Natural killer cell (primary cell): ENCODE data around the gene ASCL5. TPM values are rescaled to one million over a fixed set of nuclear protein-coding genes. Genes with fewer than 3 reads are reported as not detected.

Experiments
- ATAC-seq, 3 donors: fragments of 150-1000 bp in 2 of 3; fragments of 200-7000 bp in 1 of 3; cut with Tn5 transposase; 1 replicate in 1 of 3; 2 replicates in 2 of 3; pipeline ENCODE4 v1.10.0; 2021; ENCODE audit warnings: mild to moderate bottlenecking in 2 of 3, moderate library complexity in 2 of 3
- DNase-seq, 2 donors: peaks; one replicate each; pipeline versions ENCODE4 v3.0.0 to v3.0.0-alpha.2; 2013 to 2021; ENCODE audit warnings: mixed read lengths in 1 of 2
- H3K27ac ChIP-seq: one replicate; pipeline ENCODE4 v1.5.1; 2013; ENCODE audit warnings: mild to moderate bottlenecking, low read length
- H3K27me3 ChIP-seq: one replicate; pipeline ENCODE4 v1.6.1; 2013; ENCODE audit warnings: low read length; ENCODE audit not compliant: control insufficient read depth, insufficient read depth
- H3K36me3 ChIP-seq: one replicate; pipeline ENCODE4 v1.6.1; 2013; ENCODE audit warnings: low read length; ENCODE audit not compliant: control insufficient read depth, insufficient read depth
- H3K4me1 ChIP-seq: one replicate; pipeline ENCODE4 v1.6.1; 2013; ENCODE audit warnings: low read length; ENCODE audit not compliant: control insufficient read depth, insufficient read depth
- H3K4me3 ChIP-seq: one replicate; pipeline ENCODE4 v1.5.1; 2013; ENCODE audit warnings: low read length
- H3K9me3 ChIP-seq: one replicate; pipeline ENCODE4 v1.6.1; 2013; ENCODE audit warnings: low read length; ENCODE audit not compliant: control insufficient read depth, insufficient read depth
- H3K27ac Mint-ChIP-seq, 2 donors: one replicate each; pipeline ENCODE4 v1.8.0; 2022; ENCODE audit warnings: mild to moderate bottlenecking in 2 of 2, mixed read lengths in 2 of 2, moderate library complexity in 1 of 2
- H3K27me3 Mint-ChIP-seq, 2 donors: one replicate each; pipeline ENCODE4 v1.8.0; 2022; ENCODE audit warnings: low read depth in 2 of 2, mixed read lengths in 2 of 2
- H3K36me3 Mint-ChIP-seq: one replicate; pipeline ENCODE4 v1.8.0; 2022; ENCODE audit warnings: mixed read lengths
- H3K4me1 Mint-ChIP-seq, 2 donors: one replicate each; pipeline ENCODE4 v1.8.0; 2022; ENCODE audit warnings: mixed read lengths in 2 of 2
- H3K4me3 Mint-ChIP-seq: one replicate; pipeline ENCODE4 v1.8.0; 2022; ENCODE audit warnings: mild to moderate bottlenecking, moderate library complexity, mixed read lengths
- H3K9me3 Mint-ChIP-seq, 2 donors: one replicate each; pipeline ENCODE4 v1.8.0; 2022; ENCODE audit warnings: mixed read lengths in 2 of 2
- WGBS: methylation state at CpG from one replicate; pipeline ENCODE4 v1.1.7; 2013; ENCODE audit warnings: missing lambda C conversion rate; ENCODE audit not compliant: insufficient coverage; 5-methylcytosine and 5-hydroxymethylcytosine counted together
- intact Hi-C: fragments of 100-400 bp; cut with micrococcal nuclease; formaldehyde crosslinking; loops from one replicate; pipeline ENCODE4 v1.14.2; 2022
- total RNA-seq, 4 donors: library from RNA; stranded (reverse); fragments of 120-200 nt in 1 of 4; gene quantifications; one replicate each; pipeline versions ENCODE4 v1.2.3 to v1.2.4, GENCODE V29; 2013 to 2022
- TF ChIP-seq, protein P1 (sequence below): fragments of 200-600 bp; IDR thresholded peaks from one replicate; pipeline ENCODE4 v1.8.0; 2022; ENCODE audit warnings: antibody characterized with exemption

ASCL5 gene
- total RNA-seq, 3 donors from 2014 or later (not counting 1 experiment from before 2014, with no cell fraction given) = not detected

DNA sequence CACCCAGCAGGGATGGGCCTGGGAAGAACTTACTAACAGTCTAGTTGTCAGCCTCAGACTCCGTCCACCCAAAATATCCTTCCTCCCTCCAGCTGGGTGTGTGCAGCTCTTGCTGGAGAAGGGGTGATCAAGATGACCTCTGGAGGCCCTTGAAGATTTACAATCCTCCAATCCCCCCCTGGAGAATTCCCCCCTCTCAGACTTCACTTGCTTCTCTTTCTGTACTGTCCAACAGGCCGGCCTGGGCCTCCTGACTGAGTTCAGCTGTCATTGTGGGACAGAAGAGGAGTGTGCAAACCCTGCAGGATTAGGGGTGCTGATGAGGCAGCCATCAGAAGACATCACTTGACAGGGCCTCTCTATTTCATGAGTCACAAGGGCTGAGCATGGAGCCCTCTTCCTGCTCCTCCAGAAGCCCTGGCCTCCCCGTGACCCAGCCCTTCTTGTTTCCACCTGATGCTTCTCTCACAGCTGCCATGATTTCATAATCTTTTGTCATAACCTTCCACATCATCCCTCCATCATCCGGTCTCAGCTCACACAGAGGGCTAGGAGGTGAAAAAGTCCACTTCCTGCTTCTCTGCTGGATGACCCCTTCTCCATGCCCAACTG lies 46.1 kb upstream of the ASCL5 start:
- intact Hi-C loops = no loop called here
- Histone ChIP-seq H3K36me3 (no peaks in the 10 kb centered on the region), H3K4me1 (peaks cover 15% of the 10 kb centered on the region), H3K27me3 (no peaks in the 10 kb centered on the region), H3K9me3 (no peaks in the 10 kb centered on the region), H3K4me3 (no peak overlapping the region), H3K27ac (no peak overlapping the region)
- ATAC-seq = no peak
- Mint-ChIP-seq H3K36me3 (no peaks in the 10 kb centered on the region), H3K4me3 (peak overlapping the region; percentile 51), H3K9me3 (no peaks in the 10 kb centered on the region), H3K27ac (no peak overlapping the region), H3K27me3 (peaks cover 21 to 23% of the 10 kb centered on the region in 2 donors), H3K4me1 (peaks cover 16 to 18% of the 10 kb centered on the region in 2 donors)
- TF ChIP-seq, protein P1, sequence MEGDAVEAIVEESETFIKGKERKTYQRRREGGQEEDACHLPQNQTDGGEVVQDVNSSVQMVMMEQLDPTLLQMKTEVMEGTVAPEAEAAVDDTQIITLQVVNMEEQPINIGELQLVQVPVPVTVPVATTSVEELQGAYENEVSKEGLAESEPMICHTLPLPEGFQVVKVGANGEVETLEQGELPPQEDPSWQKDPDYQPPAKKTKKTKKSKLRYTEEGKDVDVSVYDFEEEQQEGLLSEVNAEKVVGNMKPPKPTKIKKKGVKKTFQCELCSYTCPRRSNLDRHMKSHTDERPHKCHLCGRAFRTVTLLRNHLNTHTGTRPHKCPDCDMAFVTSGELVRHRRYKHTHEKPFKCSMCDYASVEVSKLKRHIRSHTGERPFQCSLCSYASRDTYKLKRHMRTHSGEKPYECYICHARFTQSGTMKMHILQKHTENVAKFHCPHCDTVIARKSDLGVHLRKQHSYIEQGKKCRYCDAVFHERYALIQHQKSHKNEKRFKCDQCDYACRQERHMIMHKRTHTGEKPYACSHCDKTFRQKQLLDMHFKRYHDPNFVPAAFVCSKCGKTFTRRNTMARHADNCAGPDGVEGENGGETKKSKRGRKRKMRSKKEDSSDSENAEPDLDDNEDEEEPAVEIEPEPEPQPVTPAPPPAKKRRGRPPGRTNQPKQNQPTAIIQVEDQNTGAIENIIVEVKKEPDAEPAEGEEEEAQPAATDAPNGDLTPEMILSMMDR = no peak
- 75% methylated on average over 3 of the region's 4 CpGs for WGBS
- DNase-seq = no peak

- H3K27me3 Mint-ChIP-seq = peaks cover 21 to 23% of the 10 kb centered on the region in 2 donors
- no peaks in the 10 kb centered on the region for H3K27me3 ChIP-seq
- H3K36me3 ChIP-seq = no peaks in the 10 kb centered on the region
- no peaks in the 10 kb centered on the region for H3K9me3 ChIP-seq
- peaks cover 15% of the 10 kb centered on the region for H3K4me1 ChIP-seq
- peak overlapping the region; percentile 83 for H3K4me3 Mint-ChIP-seq
- intact Hi-C loops = no loop called here
- 92% methylated on average over 4 of the region's 4 CpGs for WGBS
- H3K4me1 Mint-ChIP-seq = peaks cover 16 to 18% of the 10 kb centered on the region in 2 donors
- no peak overlapping the region for H3K27ac ChIP-seq
- DNase-seq (no peak), ATAC-seq (no peak)
- H3K36me3 Mint-ChIP-seq = no peaks in the 10 kb centered on the region
- H3K9me3 Mint-ChIP-seq = no peaks in the 10 kb centered on the region
- no peak overlapping the region for H3K27ac Mint-ChIP-seq
- TF ChIP-seq, protein P1 = no peak
- H3K4me3 ChIP-seq = no peak overlapping the region
Measured at GRCh38 chr1:201172326-201172725, 45.3 kb upstream of the ASCL5 start.

DNA sequence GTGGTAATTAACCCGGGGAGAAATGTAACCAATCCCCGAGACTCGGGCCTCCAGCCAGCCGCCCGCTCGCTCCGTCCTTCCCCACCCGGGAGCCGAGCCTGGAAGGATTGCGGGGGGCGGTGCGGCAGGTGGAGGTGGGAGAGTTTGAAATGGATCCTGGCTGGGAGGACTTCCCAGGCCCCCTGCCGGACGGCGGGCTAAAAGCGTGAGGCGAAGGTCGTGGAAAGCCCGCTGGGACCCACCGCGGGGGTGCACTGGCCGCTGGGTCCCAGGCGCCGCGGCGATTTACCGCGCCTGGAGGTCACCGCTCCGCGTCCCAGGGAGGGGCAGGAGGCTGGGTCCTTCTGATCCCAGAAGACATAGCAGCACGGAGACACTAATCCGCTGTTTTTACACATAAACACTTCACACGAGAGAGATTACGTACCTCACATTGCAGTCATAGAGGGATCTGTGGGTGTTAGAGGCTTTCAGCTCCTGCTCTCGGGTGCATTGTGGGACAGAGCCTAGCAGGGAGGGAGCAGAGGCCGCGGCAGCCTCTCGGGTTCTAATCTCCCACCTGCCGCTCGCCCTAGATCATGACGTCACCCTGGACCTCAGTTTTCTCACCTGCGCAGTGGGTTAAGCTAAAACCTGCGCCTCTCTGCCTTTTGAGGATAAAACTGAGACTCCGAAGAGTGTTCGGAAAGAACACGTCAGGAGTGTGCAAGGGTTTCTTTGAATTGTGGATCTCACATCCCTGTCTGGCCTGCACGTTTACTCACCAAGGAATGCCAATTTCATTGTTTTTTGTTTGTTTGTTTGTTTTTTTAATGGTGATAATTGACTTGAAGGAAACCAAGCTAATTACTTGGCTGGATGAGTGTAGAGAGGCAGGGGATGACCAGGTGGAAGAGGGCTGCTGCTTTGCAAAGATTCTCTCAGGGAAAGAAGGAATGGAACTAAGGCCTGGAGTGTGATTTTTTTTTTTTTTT lies 44.4 kb upstream of the ASCL5 start:
- Histone ChIP-seq H3K36me3 (no peaks in the 10 kb centered on the region), H3K27ac (no peak overlapping the region), H3K4me1 (peaks cover 15% of the 10 kb centered on the region), H3K4me3 (peak overlapping the region; percentile 57), H3K27me3 (no peaks in the 10 kb centered on the region), H3K9me3 (no peaks in the 10 kb centered on the region)
- intact Hi-C loops = no loop called here
- peak; percentile 49 to 58 (median 55) for ATAC-seq
- Mint-ChIP-seq H3K27me3 (peaks cover 19 to 21% of the 10 kb centered on the region in 2 donors), H3K27ac (peak overlapping the region in 1 of 2 donors; percentile 78), H3K9me3 (no peaks in the 10 kb centered on the region), H3K36me3 (no peaks in the 10 kb centered on the region), H3K4me3 (peak overlapping the region; percentile 83), H3K4me1 (peaks cover 16 to 18% of the 10 kb centered on the region in 2 donors)
- TF ChIP-seq, protein P1 = no peak
- peak; percentile 29 to 67 for DNase-seq
- 9% methylated on average over 46 of the region's 48 CpGs for WGBS
